Measurements from ENCODE around the gene PPM1L. TPM values are rescaled to one million over a fixed set of nuclear protein-coding genes. Genes with fewer than 3 reads are reported as not detected.

PPM1L gene
- total RNA-seq, 1 experiment from 2014 or later = 13.2 TPM

DNA sequence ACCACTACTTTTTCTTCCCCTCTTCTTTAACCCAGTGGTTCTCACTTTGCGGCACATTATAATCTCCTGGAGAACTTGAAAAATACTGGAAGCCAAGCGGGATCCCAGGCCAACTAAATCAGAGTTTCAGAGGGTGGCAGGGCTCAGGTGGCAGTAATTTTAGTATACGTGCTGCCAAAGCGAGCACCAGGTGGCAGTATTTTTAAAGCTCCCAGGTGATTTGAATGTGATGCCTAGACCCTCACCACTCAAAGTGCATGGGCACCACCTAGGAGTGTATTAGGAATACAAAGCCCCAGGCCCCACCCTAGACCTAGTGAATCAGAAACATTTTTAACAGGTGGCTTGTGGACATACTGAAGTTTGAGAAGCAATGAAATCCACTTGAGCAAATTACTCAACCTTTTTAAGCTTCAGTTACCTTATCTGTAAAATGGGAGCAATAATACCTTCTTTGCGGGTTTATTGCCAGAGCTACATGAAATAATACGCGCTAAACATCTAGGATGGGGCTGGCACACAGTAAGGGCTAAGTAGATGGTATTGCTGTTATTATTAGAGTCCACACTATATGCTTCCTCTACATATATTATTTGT lies 340.8 kb downstream of the PPM1L start:
- TF ChIP-seq, protein P1, sequence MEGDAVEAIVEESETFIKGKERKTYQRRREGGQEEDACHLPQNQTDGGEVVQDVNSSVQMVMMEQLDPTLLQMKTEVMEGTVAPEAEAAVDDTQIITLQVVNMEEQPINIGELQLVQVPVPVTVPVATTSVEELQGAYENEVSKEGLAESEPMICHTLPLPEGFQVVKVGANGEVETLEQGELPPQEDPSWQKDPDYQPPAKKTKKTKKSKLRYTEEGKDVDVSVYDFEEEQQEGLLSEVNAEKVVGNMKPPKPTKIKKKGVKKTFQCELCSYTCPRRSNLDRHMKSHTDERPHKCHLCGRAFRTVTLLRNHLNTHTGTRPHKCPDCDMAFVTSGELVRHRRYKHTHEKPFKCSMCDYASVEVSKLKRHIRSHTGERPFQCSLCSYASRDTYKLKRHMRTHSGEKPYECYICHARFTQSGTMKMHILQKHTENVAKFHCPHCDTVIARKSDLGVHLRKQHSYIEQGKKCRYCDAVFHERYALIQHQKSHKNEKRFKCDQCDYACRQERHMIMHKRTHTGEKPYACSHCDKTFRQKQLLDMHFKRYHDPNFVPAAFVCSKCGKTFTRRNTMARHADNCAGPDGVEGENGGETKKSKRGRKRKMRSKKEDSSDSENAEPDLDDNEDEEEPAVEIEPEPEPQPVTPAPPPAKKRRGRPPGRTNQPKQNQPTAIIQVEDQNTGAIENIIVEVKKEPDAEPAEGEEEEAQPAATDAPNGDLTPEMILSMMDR (IDR thresholded peaks at IDR 0.05 in 2 of 3, conservative IDR thresholded peaks at IDR 0.05 in 1 of 3; ENCODE audit: borderline replicate concordance in 1 of 3, insufficient read depth in 1 of 3, low read depth in 2 of 3, low read length in 2 of 3) = peak; percentile 51 to 69 (median 66); a peak in 5 of 6 replicates
- TF ChIP-seq RAD21 (IDR thresholded peaks at IDR 0.05; ENCODE audit: low read depth) = peak; percentile 64
- TF ChIP-seq CEBPB (IDR thresholded peaks at IDR 0.05; ENCODE audit: low read depth) = no peak
- TF ChIP-seq, protein P2, sequence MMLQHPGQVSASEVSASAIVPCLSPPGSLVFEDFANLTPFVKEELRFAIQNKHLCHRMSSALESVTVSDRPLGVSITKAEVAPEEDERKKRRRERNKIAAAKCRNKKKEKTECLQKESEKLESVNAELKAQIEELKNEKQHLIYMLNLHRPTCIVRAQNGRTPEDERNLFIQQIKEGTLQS (IDR thresholded peaks at IDR 0.05) = no peak
- TF ChIP-seq ELF1 (IDR thresholded peaks at IDR 0.05; ENCODE audit: borderline replicate concordance, low read depth) = no peak
- TF ChIP-seq POLR2AphosphoS5 (IDR thresholded peaks at IDR 0.05; ENCODE audit: low read depth, low read length) = no peak
- no peak for TF ChIP-seq SIN3A (IDR thresholded peaks at IDR 0.05; ENCODE audit: low read depth)
- no peak for TF ChIP-seq JUND (IDR thresholded peaks at IDR 0.05)
- Histone ChIP-seq H3K9ac (ENCODE audit: low read length) (no peak overlapping the region), H3K4me3 (replicated peaks in 1 of 2; ENCODE audit: low read depth in 1 of 2, low read length in 2 of 2) (no peak overlapping the region), H3K4me2 (ENCODE audit: low read length) (no peak overlapping the region), H3K4me1 (ENCODE audit: control insufficient read depth in 1 of 2, insufficient read depth in 2 of 2, low read length in 2 of 2) (peaks cover 0 to 5% of the 10 kb centered on the region in 2 experiments; a peak in 1 of 4 replicates), H3K36me3 (ENCODE audit: control insufficient read depth in 1 of 2, insufficient read depth in 2 of 2, low read length in 2 of 2) (no peaks in the 10 kb centered on the region), H3K27ac (ENCODE audit: low read depth, low read length) (no peak overlapping the region), H3K27me3 (ENCODE audit: insufficient read depth, low read length) (no peaks in the 10 kb centered on the region), H2AFZ (ENCODE audit: low read depth, low read length, poor library complexity, severe bottlenecking) (no peak overlapping the region), H3K9me3 (ENCODE audit: control insufficient read depth in 1 of 2, insufficient read depth in 1 of 2, low read depth in 1 of 2, low read length in 2 of 2) (no peaks in the 10 kb centered on the region), H3K79me2 (ENCODE audit: insufficient read depth, low read length) (no peaks in the 10 kb centered on the region), H3K9me2 (ENCODE audit: insufficient read depth) (no peaks in the 10 kb centered on the region), H4K20me1 (ENCODE audit: insufficient read depth) (no peaks in the 10 kb centered on the region)
- ATAC-seq (peak; percentile 78), DNase-seq (ENCODE audit: low read depth, low spot score) (no peak)
- RAD21 ChIA-PET (ENCODE audit: low non-redundant PET in 1 of 2, low total read pairs in 2 of 2, uncharacterized antibody in 2 of 2, unreplicated experiment in 2 of 2) = no interaction called here
- intact Hi-C loops (cut with micrococcal nuclease) = loop anchor here (2.0 to 5.0 kb wide), 4 partner anchors 105 to 325 kb away; no protein-coding TSS in a partner anchor
- CTCF ChIA-PET = interaction anchor here (0.8 to 1.2 kb wide), 6 partner anchors 9 to 327 kb away, joined by 3 to 8 read pairs (median 4); partner anchors contain the start of gene B3GALNT1
- no TSS peak for BruUV-seq (replicated peaks)
- POLR2A ChIA-PET = no interaction called here

Measured in HCT116 (cell line).